ENCODE measurements around the gene PTGES3.

GRCh38 chr12:56719056-56719455 lies 31.0 kb upstream of the PTGES3 start:
- TF ChIP-seq POLR2A (IDR thresholded peaks at IDR 0.05), result no peak
- TF ChIP-seq, protein P1, sequence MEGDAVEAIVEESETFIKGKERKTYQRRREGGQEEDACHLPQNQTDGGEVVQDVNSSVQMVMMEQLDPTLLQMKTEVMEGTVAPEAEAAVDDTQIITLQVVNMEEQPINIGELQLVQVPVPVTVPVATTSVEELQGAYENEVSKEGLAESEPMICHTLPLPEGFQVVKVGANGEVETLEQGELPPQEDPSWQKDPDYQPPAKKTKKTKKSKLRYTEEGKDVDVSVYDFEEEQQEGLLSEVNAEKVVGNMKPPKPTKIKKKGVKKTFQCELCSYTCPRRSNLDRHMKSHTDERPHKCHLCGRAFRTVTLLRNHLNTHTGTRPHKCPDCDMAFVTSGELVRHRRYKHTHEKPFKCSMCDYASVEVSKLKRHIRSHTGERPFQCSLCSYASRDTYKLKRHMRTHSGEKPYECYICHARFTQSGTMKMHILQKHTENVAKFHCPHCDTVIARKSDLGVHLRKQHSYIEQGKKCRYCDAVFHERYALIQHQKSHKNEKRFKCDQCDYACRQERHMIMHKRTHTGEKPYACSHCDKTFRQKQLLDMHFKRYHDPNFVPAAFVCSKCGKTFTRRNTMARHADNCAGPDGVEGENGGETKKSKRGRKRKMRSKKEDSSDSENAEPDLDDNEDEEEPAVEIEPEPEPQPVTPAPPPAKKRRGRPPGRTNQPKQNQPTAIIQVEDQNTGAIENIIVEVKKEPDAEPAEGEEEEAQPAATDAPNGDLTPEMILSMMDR (IDR thresholded peaks at IDR 0.05), result no peak
